ENCODE results near the gene FGF13. TPM values are rescaled to one million over a fixed set of nuclear protein-coding genes. Genes with fewer than 3 reads are reported as not detected.

The FGF13 gene
- not detected for total RNA-seq

- POLR2A ChIA-PET: no interaction called here
- Mint-ChIP-seq H3K27me3 (peaks cover 38% of the 10 kb centered on the region), H3K4me1 (no peaks in the 10 kb centered on the region), H3K9me3 (no peaks in the 10 kb centered on the region), H3K4me3 (no peak within 1 kb of the TSS), H3K36me3 (ENCODE audit: low read depth) (no peaks in the 10 kb centered on the region), H3K27ac (no peak within 1 kb of the TSS)
- CTCF ChIA-PET: no interaction called here
- DNase-seq: no peak
Measured at GRCh38 chrX:138711399-138712347, at the start of gene FGF13. Gene FGF13, minus strand, starts transcription at chrX:138711717. Its CDS starts 714 bp downstream, at chrX:138711003.

GRCh38 chrX:138759217-138759943 lies 47.9 kb upstream of the FGF13 start:
- no peaks in the 10 kb centered on the region for H3K27me3 Mint-ChIP-seq
- ChIA-PET CTCF (no interaction called here), POLR2A (no interaction called here)
- no peak for DNase-seq
- no peaks in the 10 kb centered on the region for H3K36me3 Mint-ChIP-seq (ENCODE audit: low read depth)
- H3K9me3 Mint-ChIP-seq: no peaks in the 10 kb centered on the region
- no peak overlapping the region for H3K4me3 Mint-ChIP-seq
- H3K27ac Mint-ChIP-seq: no peak overlapping the region
- no peaks in the 10 kb centered on the region for H3K4me1 Mint-ChIP-seq

GRCh38 chrX:138756234-138756633 lies 44.7 kb upstream of the FGF13 start:
- H3K36me3 Mint-ChIP-seq (ENCODE audit: low read depth): no peaks in the 10 kb centered on the region
- DNase-seq: no peak
- ChIA-PET POLR2A (no interaction called here), CTCF (no interaction called here)
- H3K27ac Mint-ChIP-seq: no peak overlapping the region
- H3K9me3 Mint-ChIP-seq: no peaks in the 10 kb centered on the region
- H3K4me1 Mint-ChIP-seq: no peaks in the 10 kb centered on the region
- no peak overlapping the region for H3K4me3 Mint-ChIP-seq
- H3K27me3 Mint-ChIP-seq: no peaks in the 10 kb centered on the region

GRCh38 chrX:138754861-138755260 lies 43.3 kb upstream of the FGF13 start:
- Mint-ChIP-seq H3K4me3 (no peak overlapping the region), H3K27ac (no peak overlapping the region), H3K9me3 (no peaks in the 10 kb centered on the region), H3K27me3 (no peaks in the 10 kb centered on the region), H3K36me3 (ENCODE audit: low read depth) (no peaks in the 10 kb centered on the region), H3K4me1 (no peaks in the 10 kb centered on the region)
- ChIA-PET CTCF (no interaction called here), POLR2A (no interaction called here)
- DNase-seq: no peak

GRCh38 chrX:138748480-138748879 lies 37.0 kb upstream of the FGF13 start:
- Mint-ChIP-seq H3K4me1 (no peaks in the 10 kb centered on the region), H3K9me3 (no peaks in the 10 kb centered on the region), H3K27me3 (no peaks in the 10 kb centered on the region), H3K36me3 (ENCODE audit: low read depth) (no peaks in the 10 kb centered on the region), H3K4me3 (no peak overlapping the region), H3K27ac (no peak overlapping the region)
- ChIA-PET POLR2A (no interaction called here), CTCF (interaction anchor here (0.7 kb wide), 1 partner anchor 110 kb away, joined by 3 read pairs; no protein-coding TSS in a partner anchor)
- DNase-seq: no peak

- Mint-ChIP-seq H3K9me3 (no peaks in the 10 kb centered on the region), H3K27ac (no peak overlapping the region), H3K36me3 (ENCODE audit: low read depth) (no peaks in the 10 kb centered on the region), H3K4me3 (no peak overlapping the region), H3K27me3 (no peaks in the 10 kb centered on the region), H3K4me1 (no peaks in the 10 kb centered on the region)
- peak; percentile 23 for DNase-seq
- POLR2A ChIA-PET: no interaction called here
- CTCF ChIA-PET: no interaction called here
Measured at GRCh38 chrX:138745196-138745595, 33.7 kb upstream of the FGF13 start.

GRCh38 chrX:138742217-138742616 lies 30.7 kb upstream of the FGF13 start:
- no peak overlapping the region for H3K27ac Mint-ChIP-seq
- CTCF ChIA-PET: no interaction called here
- H3K36me3 Mint-ChIP-seq (ENCODE audit: low read depth): no peaks in the 10 kb centered on the region
- H3K27me3 Mint-ChIP-seq: no peaks in the 10 kb centered on the region
- H3K4me1 Mint-ChIP-seq: no peaks in the 10 kb centered on the region
- POLR2A ChIA-PET: no interaction called here
- H3K9me3 Mint-ChIP-seq: no peaks in the 10 kb centered on the region
- no peak overlapping the region for H3K4me3 Mint-ChIP-seq
- DNase-seq: no peak

- ChIA-PET CTCF (interaction anchor here (1.4 kb wide), 1 partner anchor 24 kb away, joined by 3 read pairs; no protein-coding TSS in a partner anchor), POLR2A (no interaction called here)
- Mint-ChIP-seq H3K4me3 (no peak overlapping the region), H3K9me3 (no peaks in the 10 kb centered on the region), H3K4me1 (no peaks in the 10 kb centered on the region), H3K36me3 (ENCODE audit: low read depth) (no peaks in the 10 kb centered on the region), H3K27ac (no peak overlapping the region), H3K27me3 (no peaks in the 10 kb centered on the region)
- no peak for DNase-seq
Measured at GRCh38 chrX:138740341-138740740, 28.8 kb upstream of the FGF13 start.

GRCh38 chrX:138723301-138723700 lies 11.8 kb upstream of the FGF13 start:
- no peaks in the 10 kb centered on the region for H3K27me3 Mint-ChIP-seq
- no peak overlapping the region for H3K27ac Mint-ChIP-seq
- H3K36me3 Mint-ChIP-seq (ENCODE audit: low read depth): no peaks in the 10 kb centered on the region
- POLR2A ChIA-PET: no interaction called here
- no peak for DNase-seq
- H3K4me3 Mint-ChIP-seq: no peak overlapping the region
- CTCF ChIA-PET: no interaction called here
- no peaks in the 10 kb centered on the region for H3K4me1 Mint-ChIP-seq
- no peaks in the 10 kb centered on the region for H3K9me3 Mint-ChIP-seq

- Mint-ChIP-seq H3K27ac (no peak overlapping the region), H3K27me3 (peaks cover 5% of the 10 kb centered on the region), H3K4me3 (no peak overlapping the region), H3K4me1 (no peaks in the 10 kb centered on the region), H3K36me3 (ENCODE audit: low read depth) (no peaks in the 10 kb centered on the region), H3K9me3 (no peaks in the 10 kb centered on the region)
- DNase-seq: no peak
- POLR2A ChIA-PET: no interaction called here
- CTCF ChIA-PET: no interaction called here
Measured at GRCh38 chrX:138719396-138719795, 7.9 kb upstream of the FGF13 start.

GRCh38 chrX:138718941-138719340 lies 7.4 kb upstream of the FGF13 start:
- ChIA-PET CTCF (no interaction called here), POLR2A (no interaction called here)
- H3K36me3 Mint-ChIP-seq (ENCODE audit: low read depth): no peaks in the 10 kb centered on the region
- H3K27ac Mint-ChIP-seq: no peak overlapping the region
- H3K4me1 Mint-ChIP-seq: no peaks in the 10 kb centered on the region
- H3K9me3 Mint-ChIP-seq: no peaks in the 10 kb centered on the region
- peaks cover 5% of the 10 kb centered on the region for H3K27me3 Mint-ChIP-seq
- H3K4me3 Mint-ChIP-seq: no peak overlapping the region
- DNase-seq: no peak

GRCh38 chrX:138710866-138711341 lies 613 bp downstream of the FGF13 start:
- POLR2A ChIA-PET: no interaction called here
- Mint-ChIP-seq H3K4me3 (no peak overlapping the region), H3K36me3 (ENCODE audit: low read depth) (no peaks in the 10 kb centered on the region), H3K4me1 (no peaks in the 10 kb centered on the region), H3K9me3 (no peaks in the 10 kb centered on the region), H3K27ac (no peak overlapping the region), H3K27me3 (peaks cover 36% of the 10 kb centered on the region)
- CTCF ChIA-PET: no interaction called here
- DNase-seq: no peak

GRCh38 chrX:138709886-138710791 lies 1.4 kb downstream of the FGF13 start:
- Mint-ChIP-seq H3K4me3 (no peak overlapping the region), H3K27me3 (peaks cover 36% of the 10 kb centered on the region), H3K36me3 (ENCODE audit: low read depth) (no peaks in the 10 kb centered on the region), H3K9me3 (no peaks in the 10 kb centered on the region), H3K4me1 (no peaks in the 10 kb centered on the region), H3K27ac (no peak overlapping the region)
- DNase-seq: no peak
- ChIA-PET POLR2A (no interaction called here), CTCF (no interaction called here)
